Naive B cell (primary cell): ENCODE measurements around the gene CLSTN2. TPM values are rescaled to one million over a fixed set of nuclear protein-coding genes. Genes with fewer than 3 reads are reported as not detected.
A peak's percentile ranks its signal among the peaks of the same experiment; 100 is the strongest.

ENCODE experiments used
- ATAC-seq, 2 donors: fragments of 150-1000 bp; cut with Tn5 transposase; 2 replicates each; pipeline ENCODE4 v1.10.0; 2021; ENCODE audit warnings: low read depth in 2 of 2, mild to moderate bottlenecking in 2 of 2, moderate library complexity in 2 of 2
- DNase-seq: peaks from one replicate; pipeline ENCODE4 v3.0.0; 2022
- H3K27ac Mint-ChIP-seq, 6 donors: one replicate each; pipeline ENCODE4 v1.8.0; 2020 to 2022; ENCODE audit warnings: mild to moderate bottlenecking in 6 of 6, mixed read lengths in 6 of 6, moderate library complexity in 5 of 6, inconsistent platforms in 2 of 6
- H3K27me3 Mint-ChIP-seq, 3 donors: one replicate each; pipeline ENCODE4 v1.8.0; 2021 to 2022; ENCODE audit warnings: mixed read lengths in 3 of 3, mild to moderate bottlenecking in 1 of 3
- H3K36me3 Mint-ChIP-seq, 2 donors: one replicate each; pipeline ENCODE4 v1.8.0; 2020 to 2022; ENCODE audit warnings: mixed read lengths in 2 of 2, inconsistent platforms in 1 of 2, mild to moderate bottlenecking in 1 of 2
- H3K4me1 Mint-ChIP-seq, 3 donors: one replicate each; pipeline ENCODE4 v1.8.0; 2020 to 2022; ENCODE audit warnings: mixed read lengths in 3 of 3, inconsistent platforms in 1 of 3, mild to moderate bottlenecking in 1 of 3, moderate library complexity in 1 of 3
- H3K4me3 Mint-ChIP-seq, 8 donors: one replicate each; pipeline ENCODE4 v1.8.0; 2020 to 2022; ENCODE audit warnings: mild to moderate bottlenecking in 8 of 8, mixed read lengths in 8 of 8, moderate library complexity in 8 of 8, inconsistent platforms in 2 of 8
- H3K9me3 Mint-ChIP-seq, 7 donors: one replicate each; pipeline ENCODE4 v1.8.0; 2020 to 2022; ENCODE audit warnings: mixed read lengths in 7 of 7, mild to moderate bottlenecking in 5 of 7, inconsistent platforms in 2 of 7, moderate library complexity in 1 of 7
- polyA plus RNA-seq, 6 donors: library from polyadenylated mRNA; unstranded; fragments of 300-500 nt; fragmentation: Illumina TruSeq; gene quantifications; one replicate each; pipeline ENCODE4 v1.2.3, GENCODE V29; 2021; ENCODE audit warnings: low read depth in 6 of 6

The CLSTN2 gene
- polyA plus RNA-seq, 6 donors from 2014 or later, result not detected

DNA sequence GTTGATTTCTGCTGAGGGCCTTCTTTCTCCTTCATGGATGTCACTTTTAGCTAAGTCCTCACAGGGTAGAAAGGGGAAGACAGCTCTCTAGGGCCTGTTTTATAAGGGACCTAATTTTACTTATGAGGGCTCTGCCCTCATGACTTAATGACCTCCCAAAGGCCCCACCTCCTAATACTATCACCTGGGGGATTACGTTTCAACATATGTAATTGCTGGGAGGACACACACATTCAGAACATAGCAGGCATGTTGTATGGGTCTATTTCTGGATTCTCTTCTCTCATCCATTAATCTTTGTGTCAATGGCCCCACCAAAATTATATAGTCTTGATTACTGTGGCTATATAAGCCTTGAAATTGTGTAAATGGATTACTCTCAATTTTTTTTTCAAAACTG lies 255.0 kb downstream of the CLSTN2 start:
- Mint-ChIP-seq H3K27ac (no peak overlapping the region), H3K4me3 (no peak overlapping the region), H3K4me1 (no peaks in the 10 kb centered on the region), H3K27me3 (peaks cover 0 to 12% (median 0%) of the 10 kb centered on the region in 3 donors), H3K9me3 (peaks cover 0 to 27% (median 13%) of the 10 kb centered on the region in 7 donors), H3K36me3 (peaks cover 0 to 7% of the 10 kb centered on the region in 2 donors)
- DNase-seq, result no peak
- ATAC-seq, result no peak

DNA sequence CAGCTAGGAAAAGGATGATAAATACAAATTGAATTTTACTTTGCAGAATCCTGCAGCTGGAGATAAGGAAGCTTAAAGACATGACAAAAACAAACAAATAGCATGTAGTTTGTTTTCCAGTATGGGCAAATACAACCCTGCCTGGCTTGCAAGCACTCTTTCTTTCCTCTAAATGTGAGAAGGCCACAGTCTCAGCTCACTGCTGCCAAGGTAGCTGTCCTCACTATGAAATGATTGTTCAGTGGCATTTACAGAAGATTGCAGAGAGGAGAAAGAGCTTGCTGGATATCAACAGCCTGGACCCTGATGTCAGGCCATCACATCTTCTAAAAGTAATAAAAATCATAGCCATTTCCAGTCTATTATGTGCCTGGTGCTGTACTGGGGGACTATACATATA lies 262.0 kb downstream of the CLSTN2 start:
- Mint-ChIP-seq H3K4me3 (no peak overlapping the region), H3K36me3 (peaks cover 0 to 7% of the 10 kb centered on the region in 2 donors), H3K27me3 (peaks cover 3 to 18% (median 9%) of the 10 kb centered on the region in 3 donors), H3K27ac (no peak overlapping the region), H3K9me3 (peaks cover 5 to 31% (median 12%) of the 10 kb centered on the region in 7 donors), H3K4me1 (no peaks in the 10 kb centered on the region)
- no peak for ATAC-seq
- DNase-seq, result no peak

DNA sequence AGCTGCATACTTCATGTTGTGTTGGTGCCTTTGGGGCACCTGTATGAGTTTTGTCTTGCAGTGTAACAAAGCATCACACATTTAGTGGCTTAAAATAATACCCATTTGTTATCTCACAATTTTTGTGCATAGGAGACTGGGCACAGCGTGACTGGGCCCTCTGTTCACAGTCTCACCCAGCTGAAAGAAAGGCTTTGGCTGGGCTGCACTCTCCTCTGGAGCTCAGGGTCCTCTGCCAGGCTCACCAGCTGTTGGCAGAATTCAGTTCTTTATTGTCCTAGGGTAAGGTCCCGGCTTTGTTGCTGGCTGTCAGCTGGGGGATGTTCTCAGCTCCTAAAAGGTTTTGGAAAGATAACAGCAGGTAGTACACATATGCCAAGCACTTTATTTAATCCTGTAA lies 263.3 kb downstream of the CLSTN2 start:
- no peak overlapping the region for H3K27ac Mint-ChIP-seq
- ATAC-seq, result no peak
- peaks cover 3 to 11% (median 9%) of the 10 kb centered on the region in 3 donors for H3K27me3 Mint-ChIP-seq
- peaks cover 0 to 5% of the 10 kb centered on the region in 2 donors for H3K36me3 Mint-ChIP-seq
- peaks cover 4 to 20% (median 9%) of the 10 kb centered on the region in 7 donors for H3K9me3 Mint-ChIP-seq
- H3K4me1 Mint-ChIP-seq, result no peaks in the 10 kb centered on the region
- no peak for DNase-seq
- H3K4me3 Mint-ChIP-seq, result no peak overlapping the region

- H3K4me3 Mint-ChIP-seq, result peak overlapping the region in 1 of 8 donors; percentile 44
- H3K27ac Mint-ChIP-seq, result no peak overlapping the region
- ATAC-seq, result no peak
- peaks cover 0 to 13% (median 3%) of the 10 kb centered on the region in 7 donors for H3K9me3 Mint-ChIP-seq
- H3K36me3 Mint-ChIP-seq, result no peaks in the 10 kb centered on the region
- no peaks in the 10 kb centered on the region for H3K4me1 Mint-ChIP-seq
- H3K27me3 Mint-ChIP-seq, result peaks cover 3 to 9% (median 6%) of the 10 kb centered on the region in 3 donors
- no peak for DNase-seq
Observed at GRCh38 chr3:140199008-140199407, 264.0 kb downstream of the CLSTN2 start.

DNA sequence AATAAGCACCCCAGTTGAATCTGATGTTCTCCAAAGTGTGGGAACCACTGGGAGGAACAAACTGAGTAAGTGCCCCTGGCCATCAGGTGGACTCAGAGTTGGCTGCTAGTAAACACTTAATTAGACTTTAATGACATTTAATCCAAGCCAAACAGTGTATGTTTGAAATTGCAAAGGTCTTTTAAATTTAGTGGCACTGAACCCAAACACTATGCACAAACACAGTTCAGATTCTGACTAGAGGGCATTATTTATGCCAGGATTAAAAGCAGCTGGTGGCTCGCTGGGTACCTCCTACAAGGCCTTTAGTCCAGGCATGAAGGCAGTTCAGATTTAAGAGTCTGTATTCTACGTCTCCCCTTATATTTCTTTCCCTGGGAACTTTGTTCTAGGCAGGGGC lies 264.8 kb downstream of the CLSTN2 start:
- H3K27me3 Mint-ChIP-seq, result peaks cover 3 to 9% (median 6%) of the 10 kb centered on the region in 3 donors

DNA sequence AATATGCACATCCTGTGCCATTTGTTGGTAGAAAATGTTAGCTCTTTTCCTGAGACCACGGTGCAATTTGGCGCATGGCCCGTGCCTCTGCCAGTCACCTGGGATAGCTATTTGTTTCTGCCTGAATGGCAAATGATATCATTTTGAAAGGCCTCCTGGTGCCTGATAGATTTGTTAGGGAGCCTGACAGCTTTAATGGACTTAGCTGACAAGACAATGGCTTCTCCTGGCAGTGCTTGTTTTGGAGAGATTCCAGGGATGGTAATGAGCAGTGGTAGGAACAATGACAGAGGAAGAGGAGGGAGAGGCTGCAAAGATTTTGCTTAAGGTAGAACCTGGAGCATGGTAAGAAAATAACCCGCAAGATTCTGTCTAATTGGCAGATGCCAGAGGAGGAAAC lies 268.5 kb downstream of the CLSTN2 start:
- Mint-ChIP-seq H3K4me1 (no peaks in the 10 kb centered on the region), H3K27ac (no peak overlapping the region), H3K9me3 (peaks cover 0 to 13% (median 0%) of the 10 kb centered on the region in 7 donors), H3K36me3 (no peaks in the 10 kb centered on the region), H3K4me3 (no peak overlapping the region), H3K27me3 (peaks cover 0 to 7% (median 0%) of the 10 kb centered on the region in 3 donors)
- DNase-seq (no peak), ATAC-seq (no peak)

More for the DNA sequence above, 264.8 kb downstream of the CLSTN2 start:
- Mint-ChIP-seq H3K4me3 (no peak overlapping the region), H3K4me1 (no peaks in the 10 kb centered on the region), H3K27ac (no peak overlapping the region), H3K36me3 (no peaks in the 10 kb centered on the region), H3K9me3 (peaks cover 0 to 5% (median 1%) of the 10 kb centered on the region in 7 donors)
- ATAC-seq (no peak), DNase-seq (no peak)

DNA sequence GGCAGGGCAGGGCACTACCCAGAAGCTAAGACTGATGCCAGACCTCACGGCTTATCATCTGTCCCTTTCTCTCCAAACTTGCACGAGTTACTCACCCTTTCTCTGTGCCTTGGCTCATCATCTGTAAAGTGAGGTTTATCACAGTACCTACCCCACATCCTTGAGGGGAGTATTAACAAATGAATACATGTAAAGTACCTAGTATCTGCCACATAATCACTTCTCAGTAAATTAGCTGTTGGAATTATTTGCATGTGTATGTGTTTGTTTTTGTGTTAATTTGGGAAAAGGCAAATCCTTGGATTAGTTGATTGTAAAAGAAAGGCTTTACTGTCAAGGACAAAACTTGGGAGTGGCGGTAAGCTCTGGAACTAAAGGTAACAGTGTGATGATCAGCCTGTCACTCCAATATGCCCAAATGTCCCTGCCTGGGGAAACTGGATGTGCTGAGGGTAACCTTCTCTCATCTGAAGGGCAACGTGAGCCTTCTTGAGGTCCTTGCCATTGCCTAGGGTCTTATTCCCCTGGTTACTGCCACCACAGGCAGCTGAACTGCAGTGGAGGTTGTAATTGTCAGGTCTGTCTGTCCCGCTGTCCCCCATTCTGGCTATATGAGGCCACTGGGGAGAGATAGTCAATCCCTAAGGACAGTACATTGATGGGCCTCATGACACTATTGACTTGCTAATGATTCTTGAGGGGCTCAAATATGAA lies 269.4 kb downstream of the CLSTN2 start:
- ATAC-seq (no peak), DNase-seq (no peak)
- Mint-ChIP-seq H3K36me3 (no peaks in the 10 kb centered on the region), H3K27me3 (peaks cover 0 to 7% (median 0%) of the 10 kb centered on the region in 3 donors), H3K4me1 (no peaks in the 10 kb centered on the region), H3K4me3 (no peak overlapping the region), H3K27ac (no peak overlapping the region), H3K9me3 (peaks cover 0 to 13% (median 0%) of the 10 kb centered on the region in 7 donors)

- no peak overlapping the region for H3K27ac Mint-ChIP-seq
- H3K9me3 Mint-ChIP-seq, result peaks cover 0 to 13% (median 0%) of the 10 kb centered on the region in 7 donors
- H3K27me3 Mint-ChIP-seq, result peaks cover 0 to 7% (median 0%) of the 10 kb centered on the region in 3 donors
- no peaks in the 10 kb centered on the region for H3K4me1 Mint-ChIP-seq
- no peaks in the 10 kb centered on the region for H3K36me3 Mint-ChIP-seq
- no peak for DNase-seq
- ATAC-seq, result no peak
- H3K4me3 Mint-ChIP-seq, result no peak overlapping the region
Observed at GRCh38 chr3:140205598-140205997, 270.6 kb downstream of the CLSTN2 start.

DNA sequence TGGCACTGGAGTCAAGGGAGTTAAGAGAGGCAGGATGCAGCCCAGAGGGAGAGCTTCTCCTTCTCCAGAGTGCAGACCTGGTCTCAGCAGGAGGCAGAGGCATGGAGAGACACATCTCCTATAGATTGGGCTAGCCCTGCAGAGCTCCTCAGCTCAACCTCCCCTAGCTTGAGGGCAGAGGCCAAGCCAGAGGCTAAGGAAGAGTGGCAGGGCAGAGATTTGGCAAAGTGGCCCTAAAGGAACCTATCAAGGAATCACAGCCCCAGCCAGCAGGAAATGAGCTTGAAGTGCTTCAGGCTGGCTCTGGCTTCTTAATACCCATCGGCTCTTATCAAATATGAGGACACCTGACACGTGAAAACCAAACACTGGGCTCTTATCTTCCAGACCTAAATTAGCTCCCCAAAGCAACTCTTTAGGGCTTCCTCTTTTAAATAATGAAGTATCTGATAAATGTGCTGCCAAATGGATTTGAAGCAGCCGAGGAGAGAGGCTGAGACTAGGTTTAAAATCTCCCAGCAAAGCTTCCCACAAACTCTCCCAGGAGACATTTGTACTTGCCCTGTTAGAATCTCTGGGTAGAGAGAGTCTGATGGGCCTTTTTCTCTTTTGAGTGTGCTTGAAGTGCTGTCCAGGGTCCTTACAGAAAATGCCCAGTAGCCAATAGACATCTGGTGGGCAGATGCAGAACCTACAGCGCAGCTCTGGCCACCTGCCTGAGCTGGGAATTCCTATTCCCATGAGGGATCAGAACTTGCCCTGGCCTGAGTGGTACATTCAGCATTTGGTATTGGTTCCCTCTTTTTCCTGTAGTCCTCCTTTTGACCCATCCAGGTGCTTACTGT lies 271.4 kb downstream of the CLSTN2 start:
- H3K27me3 Mint-ChIP-seq, result peaks cover 0 to 7% (median 0%) of the 10 kb centered on the region in 3 donors
- H3K4me1 Mint-ChIP-seq, result no peaks in the 10 kb centered on the region
- DNase-seq (no peak), ATAC-seq (no peak)
- no peaks in the 10 kb centered on the region for H3K36me3 Mint-ChIP-seq
- peaks cover 0 to 8% (median 0%) of the 10 kb centered on the region in 7 donors for H3K9me3 Mint-ChIP-seq
- no peak overlapping the region for H3K27ac Mint-ChIP-seq
- no peak overlapping the region for H3K4me3 Mint-ChIP-seq

GRCh38 chr3:140207541-140207940 lies 272.6 kb downstream of the CLSTN2 start:
- H3K27me3 Mint-ChIP-seq, result peaks cover 0 to 10% (median 0%) of the 10 kb centered on the region in 3 donors
- DNase-seq, result no peak
- no peak overlapping the region for H3K27ac Mint-ChIP-seq
- H3K36me3 Mint-ChIP-seq, result no peaks in the 10 kb centered on the region
- no peak for ATAC-seq
- H3K4me3 Mint-ChIP-seq, result no peak overlapping the region
- peaks cover 0 to 8% (median 0%) of the 10 kb centered on the region in 7 donors for H3K9me3 Mint-ChIP-seq
- no peaks in the 10 kb centered on the region for H3K4me1 Mint-ChIP-seq

- DNase-seq (no peak), ATAC-seq (no peak)
- Mint-ChIP-seq H3K27ac (no peak overlapping the region), H3K27me3 (peaks cover 0 to 17% (median under 1%) of the 10 kb centered on the region in 3 donors), H3K4me3 (no peak overlapping the region), H3K4me1 (no peaks in the 10 kb centered on the region), H3K36me3 (no peaks in the 10 kb centered on the region), H3K9me3 (peaks cover 0 to 3% (median 0%) of the 10 kb centered on the region in 7 donors)
Observed at GRCh38 chr3:140216249-140216648, 281.3 kb downstream of the CLSTN2 start.

- DNase-seq (no peak), ATAC-seq (no peak)
- Mint-ChIP-seq H3K4me3 (no peak overlapping the region), H3K27me3 (peaks cover 0 to 9% (median 6%) of the 10 kb centered on the region in 3 donors), H3K4me1 (no peaks in the 10 kb centered on the region), H3K36me3 (no peaks in the 10 kb centered on the region), H3K27ac (no peak overlapping the region), H3K9me3 (peaks cover 0 to 3% (median 0%) of the 10 kb centered on the region in 7 donors)
Observed at GRCh38 chr3:140219291-140219690, 284.3 kb downstream of the CLSTN2 start.

- ATAC-seq, result no peak
- Mint-ChIP-seq H3K4me1 (no peaks in the 10 kb centered on the region), H3K27ac (no peak overlapping the region), H3K9me3 (peaks cover 0 to 3% (median 0%) of the 10 kb centered on the region in 7 donors), H3K36me3 (no peaks in the 10 kb centered on the region), H3K4me3 (no peak overlapping the region), H3K27me3 (peaks cover 0 to 9% (median 6%) of the 10 kb centered on the region in 3 donors)
- DNase-seq, result no peak
Observed at GRCh38 chr3:140219923-140220452, 285.0 kb downstream of the CLSTN2 start.
